ENCODE measurements around the gene ZNF750. TPM values are rescaled to one million over a fixed set of nuclear protein-coding genes. Genes with fewer than 3 reads are reported as not detected.

ZNF750 gene
- total and polyA plus RNA-seq, 2 donors (not counting 3 experiments of a cell fraction or from before 2014, with no cell fraction given) = 0.15 to 0.80 TPM

- no TSS peak for BruUV-seq (replicated peaks)
- no peaks in the 10 kb centered on the region for H3K9me1 ChIP-seq (replicated peaks; ENCODE audit: control insufficient read depth, extremely low read depth, insufficient read depth, low read length)
- ChIA-PET CTCF (no interaction called here), POLR2A (no interaction called here)
- no peaks in the 10 kb centered on the region for H3K9me3 ChIP-seq (replicated peaks; ENCODE audit: control insufficient read depth, insufficient read depth, low read length)
- no peaks in the 10 kb centered on the region for H4K20me1 ChIP-seq (replicated peaks; ENCODE audit: control insufficient read depth, extremely low read depth, insufficient read depth, low read length)
- TF ChIP-seq JUN (IDR thresholded peaks at IDR 0.05; ENCODE audit: borderline replicate concordance, insufficient read depth, insufficient read length, low read depth) (no peak), MAX (IDR thresholded peaks at IDR 0.05; ENCODE audit: insufficient read depth, insufficient read length) (no peak), EZH2 (IDR thresholded peaks at IDR 0.05; ENCODE audit: borderline replicate concordance, low read depth, low read length, severe bottlenecking) (no peak), MYC (IDR thresholded peaks at IDR 0.05; ENCODE audit: low read depth, low read length) (no peak), POLR2AphosphoS5 (IDR thresholded peaks at IDR 0.05; ENCODE audit: insufficient read depth, low read depth, low read length) (no peak), GATA2 (IDR thresholded peaks at IDR 0.05; ENCODE audit: insufficient read depth, insufficient read length, low read depth, low read length) (no peak), POLR2A (IDR thresholded peaks at IDR 0.05; ENCODE audit: low read depth, low read length) (no peak), FOS (IDR thresholded peaks at IDR 0.05; ENCODE audit: borderline replicate concordance, insufficient read depth, low read length) (no peak)
- TF ChIP-seq, protein P1, sequence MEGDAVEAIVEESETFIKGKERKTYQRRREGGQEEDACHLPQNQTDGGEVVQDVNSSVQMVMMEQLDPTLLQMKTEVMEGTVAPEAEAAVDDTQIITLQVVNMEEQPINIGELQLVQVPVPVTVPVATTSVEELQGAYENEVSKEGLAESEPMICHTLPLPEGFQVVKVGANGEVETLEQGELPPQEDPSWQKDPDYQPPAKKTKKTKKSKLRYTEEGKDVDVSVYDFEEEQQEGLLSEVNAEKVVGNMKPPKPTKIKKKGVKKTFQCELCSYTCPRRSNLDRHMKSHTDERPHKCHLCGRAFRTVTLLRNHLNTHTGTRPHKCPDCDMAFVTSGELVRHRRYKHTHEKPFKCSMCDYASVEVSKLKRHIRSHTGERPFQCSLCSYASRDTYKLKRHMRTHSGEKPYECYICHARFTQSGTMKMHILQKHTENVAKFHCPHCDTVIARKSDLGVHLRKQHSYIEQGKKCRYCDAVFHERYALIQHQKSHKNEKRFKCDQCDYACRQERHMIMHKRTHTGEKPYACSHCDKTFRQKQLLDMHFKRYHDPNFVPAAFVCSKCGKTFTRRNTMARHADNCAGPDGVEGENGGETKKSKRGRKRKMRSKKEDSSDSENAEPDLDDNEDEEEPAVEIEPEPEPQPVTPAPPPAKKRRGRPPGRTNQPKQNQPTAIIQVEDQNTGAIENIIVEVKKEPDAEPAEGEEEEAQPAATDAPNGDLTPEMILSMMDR (IDR thresholded peaks at IDR 0.05; ENCODE audit: extremely low read depth in 1 of 2, insufficient read depth in 1 of 2, low read depth in 1 of 2, low read length in 2 of 2) = no peak
- H3K27ac ChIP-seq (ENCODE audit: insufficient read depth, low read depth, low read length) = no peak overlapping the region
- H3K27me3 ChIP-seq (ENCODE audit: control insufficient read depth in 2 of 2, insufficient read depth in 2 of 2, low read length in 2 of 2) = no peaks in the 10 kb centered on the region
- intact Hi-C loops (cut with micrococcal nuclease) = no loop called here
- DNase-seq (ENCODE audit: low read depth, low spot score) (no peak), FAIRE-seq (no peak)
- no peak overlapping the region for H2AFZ ChIP-seq (ENCODE audit: low read depth, low read length)
- no peak overlapping the region for H3K9ac ChIP-seq (replicated peaks; ENCODE audit: extremely low read depth, insufficient read depth, low read length)
- H3K4me3 ChIP-seq (replicated peaks in 1 of 3; ENCODE audit: insufficient read depth in 1 of 3, low read depth in 1 of 3, low read length in 3 of 3) = no peak overlapping the region
- H3K36me3 ChIP-seq (ENCODE audit: control insufficient read depth in 2 of 2, extremely low read depth in 1 of 2, insufficient read depth in 2 of 2, low read length in 2 of 2) = peaks cover 0 to 4% of the 10 kb centered on the region in 2 experiments
- no peaks in the 10 kb centered on the region for H3K79me2 ChIP-seq (ENCODE audit: control insufficient read depth, insufficient read depth, low read length)
- no peaks in the 10 kb centered on the region for H3K4me1 ChIP-seq (ENCODE audit: control insufficient read depth, extremely low read depth, insufficient read depth, low read length)
- H3K4me2 ChIP-seq (ENCODE audit: insufficient read depth, low read length) = no peak overlapping the region
- dilution Hi-C loops (cut with MboI; ENCODE audit: extremely low pct_ligation_motif_present, low sequenced_read_pairs) = no loop called here
Observed at GRCh38 chr17:82825540-82826124, 14.2 kb downstream of the ZNF750 start.
